ENCODE measurements around the gene SEC14L1.

The SEC14L1 gene

DNA sequence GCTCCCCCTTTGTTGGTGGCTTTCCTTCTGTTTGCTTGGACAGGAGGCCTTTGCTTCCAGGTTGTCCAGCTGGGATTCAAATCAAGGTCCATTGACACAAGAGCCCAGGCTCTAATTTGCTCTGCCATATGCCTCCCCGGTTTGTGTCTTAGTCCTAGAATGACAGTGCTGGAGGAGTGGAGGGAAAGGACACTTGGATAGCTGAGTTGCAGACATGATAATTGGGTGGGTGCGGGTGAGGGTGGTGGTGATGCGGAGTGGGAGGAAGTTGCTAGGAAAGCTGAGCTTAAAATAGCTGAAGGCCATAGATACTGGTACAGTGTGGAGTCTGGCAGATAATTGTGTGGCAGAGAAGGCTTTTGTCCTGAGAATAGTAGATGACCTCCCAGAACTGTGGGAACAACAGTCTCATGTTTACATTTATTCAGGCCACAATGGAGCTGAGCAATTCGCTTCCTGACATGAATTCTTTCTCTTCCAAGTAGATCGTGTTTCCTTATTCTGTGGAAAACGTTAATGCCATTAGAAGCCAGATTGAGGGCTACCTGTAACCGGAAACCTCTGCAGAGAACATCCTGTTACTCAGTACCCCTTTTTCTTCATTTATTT is 23.8 kb downstream of the SEC14L1 start:
- H3K27me3 ChIP-seq (ENCODE audit: insufficient read depth, low read depth): no peaks in the 10 kb centered on the region
- peaks cover 47% of the 10 kb centered on the region for H3K79me2 ChIP-seq (ENCODE audit: insufficient read depth, low read depth)
- peak overlapping the region; percentile 44; the same call in 1 of the 2 replicates for H3K27ac ChIP-seq
- no peak overlapping the region for H2AFZ ChIP-seq (ENCODE audit: low read depth)
- H3K9ac ChIP-seq: no peak overlapping the region
- no peaks in the 10 kb centered on the region for H3K36me3 ChIP-seq (ENCODE audit: insufficient read depth)
- peaks cover 20% of the 10 kb centered on the region for H3K4me1 ChIP-seq (ENCODE audit: low read depth, poor library complexity, severe bottlenecking)
- no peak overlapping the region for H3K4me2 ChIP-seq
- H4K20me1 ChIP-seq (ENCODE audit: insufficient read depth): peaks cover 4% of the 10 kb centered on the region; the same call in 1 of the 2 replicates
- H3K4me3 ChIP-seq (IDR thresholded peaks at IDR 0.05; ENCODE audit: insufficient read depth, low read depth, low read length): no peak overlapping the region
- TF ChIP-seq, protein P1, sequence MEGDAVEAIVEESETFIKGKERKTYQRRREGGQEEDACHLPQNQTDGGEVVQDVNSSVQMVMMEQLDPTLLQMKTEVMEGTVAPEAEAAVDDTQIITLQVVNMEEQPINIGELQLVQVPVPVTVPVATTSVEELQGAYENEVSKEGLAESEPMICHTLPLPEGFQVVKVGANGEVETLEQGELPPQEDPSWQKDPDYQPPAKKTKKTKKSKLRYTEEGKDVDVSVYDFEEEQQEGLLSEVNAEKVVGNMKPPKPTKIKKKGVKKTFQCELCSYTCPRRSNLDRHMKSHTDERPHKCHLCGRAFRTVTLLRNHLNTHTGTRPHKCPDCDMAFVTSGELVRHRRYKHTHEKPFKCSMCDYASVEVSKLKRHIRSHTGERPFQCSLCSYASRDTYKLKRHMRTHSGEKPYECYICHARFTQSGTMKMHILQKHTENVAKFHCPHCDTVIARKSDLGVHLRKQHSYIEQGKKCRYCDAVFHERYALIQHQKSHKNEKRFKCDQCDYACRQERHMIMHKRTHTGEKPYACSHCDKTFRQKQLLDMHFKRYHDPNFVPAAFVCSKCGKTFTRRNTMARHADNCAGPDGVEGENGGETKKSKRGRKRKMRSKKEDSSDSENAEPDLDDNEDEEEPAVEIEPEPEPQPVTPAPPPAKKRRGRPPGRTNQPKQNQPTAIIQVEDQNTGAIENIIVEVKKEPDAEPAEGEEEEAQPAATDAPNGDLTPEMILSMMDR (conservative IDR thresholded peaks at IDR 0.05; ENCODE audit: low read depth, low read length): no peak

DNA sequence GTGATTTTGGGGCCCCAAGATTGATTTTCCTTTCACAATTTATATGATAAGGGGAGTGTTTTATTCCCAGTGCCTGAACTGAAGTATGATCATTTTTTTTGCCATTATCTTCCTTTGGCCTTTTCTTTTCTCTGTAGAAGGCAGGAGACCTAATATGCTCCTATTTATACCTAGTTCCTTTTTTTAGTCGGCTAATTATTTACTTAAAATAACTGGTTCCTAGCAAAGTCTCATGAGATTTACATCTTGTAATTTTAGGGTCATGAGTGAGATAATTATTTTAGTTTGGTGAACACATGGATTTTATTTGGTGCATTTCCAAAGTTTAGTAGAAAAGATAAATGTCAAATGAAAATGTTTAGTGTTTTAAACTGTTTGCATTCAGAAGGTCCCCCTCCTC is 24.8 kb downstream of the SEC14L1 start:
- TF ChIP-seq, protein P1 (conservative IDR thresholded peaks at IDR 0.05; ENCODE audit: low read depth, low read length): no peak
- Histone ChIP-seq H3K9ac (no peak overlapping the region), H2AFZ (ENCODE audit: low read depth) (no peak overlapping the region), H3K4me2 (no peak overlapping the region), H3K4me1 (ENCODE audit: low read depth, poor library complexity, severe bottlenecking) (peaks cover 10% of the 10 kb centered on the region), H3K27me3 (ENCODE audit: insufficient read depth, low read depth) (no peaks in the 10 kb centered on the region), H3K36me3 (ENCODE audit: insufficient read depth) (no peaks in the 10 kb centered on the region), H3K27ac (no peak overlapping the region), H3K4me3 (IDR thresholded peaks at IDR 0.05; ENCODE audit: insufficient read depth, low read depth, low read length) (no peak overlapping the region), H3K79me2 (ENCODE audit: insufficient read depth, low read depth) (peaks cover 53% of the 10 kb centered on the region), H4K20me1 (ENCODE audit: insufficient read depth) (peaks cover 4% of the 10 kb centered on the region; the same call in 1 of the 2 replicates)

DNA sequence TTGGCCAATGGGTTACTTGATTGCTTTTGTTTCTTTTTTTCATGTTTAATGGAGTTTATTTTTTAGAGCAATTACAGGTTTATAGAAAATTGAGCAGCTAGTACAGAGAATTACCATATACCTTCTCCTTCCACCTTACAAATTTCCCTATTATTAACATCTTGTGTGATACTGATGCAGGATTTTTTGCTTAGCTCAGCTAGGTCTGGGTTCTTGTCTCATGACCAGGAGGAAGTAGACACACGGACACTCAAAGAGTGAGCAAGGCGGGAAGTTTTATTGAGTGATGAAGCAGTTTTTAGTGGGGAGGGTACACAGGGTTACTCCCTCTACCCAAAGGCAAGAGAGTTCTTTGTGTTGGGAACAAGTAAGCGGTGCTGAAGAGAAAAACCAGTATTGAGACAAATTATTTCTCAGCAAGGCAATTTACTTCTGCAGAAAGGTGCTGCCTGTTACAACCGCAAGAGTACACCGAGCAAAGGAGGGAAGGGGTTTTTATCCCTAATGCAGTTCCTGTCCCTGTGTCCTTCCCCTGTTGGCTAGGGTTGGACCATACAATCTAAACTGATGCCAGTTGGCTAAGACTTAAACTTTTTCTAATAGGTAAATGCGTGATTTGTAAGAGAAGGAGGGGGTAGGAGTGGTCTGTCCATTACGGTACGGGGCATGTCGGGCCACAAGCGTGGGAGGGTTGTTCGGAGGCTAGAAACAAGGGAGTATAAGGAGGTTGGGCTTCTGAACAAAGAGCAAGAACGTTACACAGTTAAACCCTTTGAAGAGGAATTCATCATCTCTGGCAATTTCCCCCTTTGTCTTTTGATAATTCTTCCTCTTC is 26.9 kb downstream of the SEC14L1 start:
- Histone ChIP-seq H3K4me2 (no peak overlapping the region), H3K4me3 (IDR thresholded peaks at IDR 0.05; ENCODE audit: insufficient read depth, low read depth, low read length) (no peak overlapping the region), H3K27ac (no peak overlapping the region), H4K20me1 (ENCODE audit: insufficient read depth) (peaks cover 4% of the 10 kb centered on the region; the same call in 1 of the 2 replicates), H2AFZ (ENCODE audit: low read depth) (no peak overlapping the region), H3K9ac (no peak overlapping the region), H3K79me2 (ENCODE audit: insufficient read depth, low read depth) (peaks cover 54% of the 10 kb centered on the region), H3K27me3 (ENCODE audit: insufficient read depth, low read depth) (no peaks in the 10 kb centered on the region), H3K36me3 (ENCODE audit: insufficient read depth) (no peaks in the 10 kb centered on the region), H3K4me1 (ENCODE audit: low read depth, poor library complexity, severe bottlenecking) (peaks cover 2% of the 10 kb centered on the region)
- TF ChIP-seq, protein P1 (conservative IDR thresholded peaks at IDR 0.05; ENCODE audit: low read depth, low read length): no peak

DNA sequence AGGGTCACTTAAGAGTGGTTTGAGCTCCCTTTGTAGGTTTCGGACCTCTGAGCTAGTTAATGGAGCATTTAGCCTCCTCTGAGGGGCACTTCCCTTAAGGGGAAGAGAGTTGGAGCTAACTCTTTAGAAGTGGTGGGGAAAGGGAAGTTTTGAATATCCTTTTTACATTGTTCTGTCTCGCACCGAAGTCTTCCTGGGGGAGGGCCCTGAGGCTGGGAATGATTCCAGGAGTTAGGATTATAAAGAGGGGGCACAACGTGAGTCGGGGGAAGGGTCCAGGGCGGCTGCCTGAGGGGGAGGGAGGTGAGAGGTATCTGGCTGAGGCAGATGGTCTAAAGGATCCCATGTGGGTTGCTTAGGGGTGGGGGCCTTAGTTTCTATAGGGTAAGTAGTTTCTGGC is 32.3 kb downstream of the SEC14L1 start:
- no peak overlapping the region for H3K4me2 ChIP-seq
- H3K27ac ChIP-seq: no peak overlapping the region
- H3K9ac ChIP-seq: no peak overlapping the region
- no peaks in the 10 kb centered on the region for H3K36me3 ChIP-seq (ENCODE audit: insufficient read depth)
- TF ChIP-seq, protein P1 (conservative IDR thresholded peaks at IDR 0.05; ENCODE audit: low read depth, low read length): no peak
- no peak overlapping the region for H3K4me3 ChIP-seq (IDR thresholded peaks at IDR 0.05; ENCODE audit: insufficient read depth, low read depth, low read length)
- H3K4me1 ChIP-seq (ENCODE audit: low read depth, poor library complexity, severe bottlenecking): no peaks in the 10 kb centered on the region
- H4K20me1 ChIP-seq (ENCODE audit: insufficient read depth): no peaks in the 10 kb centered on the region
- no peak overlapping the region for H2AFZ ChIP-seq (ENCODE audit: low read depth)
- peaks cover 56% of the 10 kb centered on the region for H3K79me2 ChIP-seq (ENCODE audit: insufficient read depth, low read depth)
- H3K27me3 ChIP-seq (ENCODE audit: insufficient read depth, low read depth): no peaks in the 10 kb centered on the region
